NCI-H460 (cell line): ENCODE measurements around the gene PNMA5. TPM values are rescaled to one million over a fixed set of nuclear protein-coding genes. Genes with fewer than 3 reads are reported as not detected.

ENCODE experiments used
- DNase-seq: peaks from one replicate; pipeline ENCODE4 v3.0.0-alpha.2; 2016; ENCODE audit warnings: low read depth; ENCODE audit errors: extremely low read depth
- total RNA-seq: library from RNA; depleted of rRNA; stranded (reverse); fragments of >200 nt; shearing (Covaris generic); gene quantifications from 2 replicates; pipeline ENCODE4 v1.2.3, GENCODE V29; 2014; rRNA removed

Gene PNMA5
- total RNA-seq, 1 experiment from 2014 or later, result not detected

GRCh38 chrX:152959626-152960025 lies 34.3 kb downstream of the PNMA5 start:
- DNase-seq, result no peak

GRCh38 chrX:152958524-152959465 lies 35.1 kb downstream of the PNMA5 start:
- peak; percentile 89 for DNase-seq

GRCh38 chrX:152958047-152958446 lies 35.9 kb downstream of the PNMA5 start:
- no peak for DNase-seq

- no peak for DNase-seq
Observed at GRCh38 chrX:152950786-152951185, 43.1 kb downstream of the PNMA5 start.

GRCh38 chrX:152949114-152949513 lies 44.8 kb downstream of the PNMA5 start:
- DNase-seq, result no peak

GRCh38 chrX:152946681-152947080 lies 47.2 kb downstream of the PNMA5 start:
- no peak for DNase-seq

- no peak for DNase-seq
Observed at GRCh38 chrX:152945021-152945979, 48.6 kb downstream of the PNMA5 start.

GRCh38 chrX:152943826-152944225 lies 50.1 kb downstream of the PNMA5 start:
- DNase-seq, result no peak

- no peak for DNase-seq
Observed at GRCh38 chrX:152942077-152942442, 51.9 kb downstream of the PNMA5 start.

- DNase-seq, result peak; percentile 92
Observed at GRCh38 chrX:152941328-152942076, 52.4 kb downstream of the PNMA5 start.

Other genes starting within 250 kb of the PNMA5 start
- gene MAGEA2, start 240.3 kb downstream of the PNMA5 start, total RNA-seq, result not detected in 2 replicates
- not detected in 2 replicates for gene CSAG3, start 234.9 kb downstream of the PNMA5 start, total RNA-seq
- not detected in 2 replicates for gene MAGEA6, start 224.4 kb downstream of the PNMA5 start, total RNA-seq
- gene CETN2, start 163.4 kb downstream of the PNMA5 start, total RNA-seq, result 31.8 and 37.7 TPM in 2 replicates
- gene NSDHL, start 163.1 kb downstream of the PNMA5 start, total RNA-seq, result 10.5 and 15.8 TPM in 2 replicates
- gene ZNF185, start 96.0 kb downstream of the PNMA5 start, total RNA-seq, result 1.3 and 1.4 TPM in 2 replicates
- not detected in 2 replicates for gene PNMA3, start 62.4 kb upstream of the PNMA5 start, total RNA-seq
- 1.7 and 2.9 TPM in 2 replicates for gene PNMA6A, start 78.3 kb upstream of the PNMA5 start, total RNA-seq
- gene MAGEA1, start 185.2 kb upstream of the PNMA5 start, total RNA-seq, result 64.2 and 68.8 TPM in 2 replicates